SK-N-MC (cell line): ENCODE results near the gene GK2.

Experiments used
- EZH2 ChIP-seq: fragments of 200-600 bp; sonication (generic); IDR thresholded peaks from one replicate; pipeline ENCODE4 v1.6.1; 2017; ENCODE audit warnings: antibody characterized with exemption
- FOXP2 ChIP-seq: optimal IDR thresholded peaks from 2 replicates; pipeline ENCODE3; 2011; ENCODE audit warnings: mild to moderate bottlenecking, moderate library complexity; ENCODE audit not compliant: insufficient read depth; ENCODE audit errors: extremely low read length, control extremely low read depth
- POLR2AphosphoS5 ChIP-seq: IDR thresholded peaks from 2 replicates; pipeline ENCODE4 v1.6.1; 2012; ENCODE audit warnings: mild to moderate bottlenecking, low read depth, low read length, borderline replicate concordance

DNA sequence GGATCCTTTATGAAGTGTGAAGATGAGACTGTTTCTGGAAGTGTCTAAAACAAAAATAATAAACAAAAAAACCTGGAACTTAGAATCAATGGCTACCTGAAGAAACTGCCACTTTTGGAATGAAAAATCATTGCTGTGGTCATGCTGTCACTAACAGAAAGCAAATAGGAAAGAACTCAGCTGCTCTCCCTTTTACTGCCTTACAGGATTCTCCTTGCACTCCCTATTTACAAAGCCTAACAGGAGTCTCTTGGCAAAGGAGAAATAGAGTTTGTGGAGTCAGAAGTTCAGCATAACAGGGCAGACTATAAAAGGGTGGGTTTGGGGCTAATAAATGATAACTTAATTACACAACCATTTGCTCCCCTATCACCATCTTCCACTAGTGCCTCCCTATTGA lies 19.0 kb upstream of the GK2 start:
- no peak for TF ChIP-seq EZH2
- no peak for TF ChIP-seq POLR2AphosphoS5
- TF ChIP-seq FOXP2, result no peak
